Activated T-helper 17 cell treated with anti-CD3 and anti-CD28 coated beads, Interleukin-2, amount 50 U/mL, for 72 hours (primary cell): ENCODE results near the gene TRDN. TPM values are rescaled to one million over a fixed set of nuclear protein-coding genes. Genes with fewer than 3 reads are reported as not detected.
"Not testable (repeated sequence)": the region's sequence is repeated elsewhere in the genome, so short reads cannot be mapped to it uniquely, and the experiment has no call there.

ENCODE experiments used
- ATAC-seq: fragments of 150-1000 bp; cut with Tn5 transposase; replicated peaks from 2 replicates; pipeline ENCODE4 v1.10.0; 2021; ENCODE audit warnings: mild to moderate bottlenecking, moderate library complexity
- H3K27ac Mint-ChIP-seq: one replicate; pipeline ENCODE4 v1.8.0; 2022; ENCODE audit warnings: mixed read lengths
- H3K27me3 Mint-ChIP-seq: one replicate; pipeline ENCODE4 v1.8.0; 2022; ENCODE audit warnings: mixed read lengths
- H3K36me3 Mint-ChIP-seq: one replicate; pipeline ENCODE4 v1.8.0; 2022; ENCODE audit warnings: low read depth, mild to moderate bottlenecking, mixed read lengths
- H3K4me1 Mint-ChIP-seq: one replicate; pipeline ENCODE4 v1.8.0; 2022; ENCODE audit warnings: mixed read lengths
- H3K4me3 Mint-ChIP-seq: one replicate; pipeline ENCODE4 v1.8.0; 2022; ENCODE audit warnings: mild to moderate bottlenecking, mixed read lengths
- H3K9me3 Mint-ChIP-seq: one replicate; pipeline ENCODE4 v1.8.0; 2022; ENCODE audit warnings: mixed read lengths
- total RNA-seq, 2 donors: library from RNA; stranded (reverse); gene quantifications; one replicate each; pipeline ENCODE4 v1.2.3, GENCODE V29; 2022

Gene TRDN
- total RNA-seq, 2 donors from 2014 or later: not detected

GRCh38 chr6:123598011-123598410, 38.7 kb downstream of the TRDN start:
- Mint-ChIP-seq H3K27ac (no peak overlapping the region), H3K36me3 (no peaks in the 10 kb centered on the region), H3K9me3 (no peaks in the 10 kb centered on the region), H3K4me1 (no peaks in the 10 kb centered on the region), H3K27me3 (no peaks in the 10 kb centered on the region), H3K4me3 (no peak overlapping the region)
- ATAC-seq: no peak

DNA sequence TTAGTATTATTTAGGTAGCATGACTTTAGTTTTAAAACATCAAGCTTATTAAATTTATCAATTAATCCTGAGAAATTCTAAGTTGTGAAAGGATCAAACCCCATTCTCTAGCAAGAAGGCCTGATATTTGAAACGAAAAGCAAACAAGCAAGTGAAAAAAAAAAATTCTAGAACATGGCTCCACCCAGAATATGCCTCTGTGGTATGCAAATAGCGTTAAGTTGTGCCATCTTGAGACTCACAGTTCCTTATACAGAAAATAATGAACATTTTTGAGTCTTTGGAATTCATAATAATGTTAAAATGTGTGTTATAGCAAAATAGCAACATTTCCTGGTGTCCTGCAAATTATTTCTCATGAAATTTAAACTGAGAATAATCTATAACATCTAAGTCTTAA, 42.0 kb downstream of the TRDN start:
- no peak for ATAC-seq
- Mint-ChIP-seq H3K27me3 (no peaks in the 10 kb centered on the region), H3K36me3 (no peaks in the 10 kb centered on the region), H3K4me1 (no peaks in the 10 kb centered on the region), H3K4me3 (no peak overlapping the region), H3K27ac (no peak overlapping the region), H3K9me3 (no peaks in the 10 kb centered on the region)

DNA sequence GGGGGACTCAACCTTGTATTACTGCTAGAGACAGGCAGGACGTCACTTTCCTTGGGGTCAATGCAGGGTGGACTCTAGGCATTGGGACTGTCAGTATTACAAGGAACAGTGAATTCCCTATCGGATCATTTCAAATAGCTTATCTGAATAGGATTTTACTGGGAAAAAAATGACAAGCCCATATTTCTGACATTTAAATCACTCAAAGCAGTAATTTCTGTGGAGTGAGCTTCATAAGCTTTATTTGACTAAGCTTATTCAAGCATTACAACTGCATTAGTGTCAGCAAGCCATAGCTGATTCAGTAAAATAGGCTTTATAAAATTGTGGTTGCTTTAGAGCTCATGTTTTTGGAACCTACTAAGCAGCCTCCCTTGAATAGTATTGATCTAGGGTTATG, 44.3 kb downstream of the TRDN start:
- ATAC-seq: no peak
- Mint-ChIP-seq H3K4me3 (no peak overlapping the region), H3K36me3 (no peaks in the 10 kb centered on the region), H3K27me3 (no peaks in the 10 kb centered on the region), H3K4me1 (no peaks in the 10 kb centered on the region), H3K27ac (no peak overlapping the region), H3K9me3 (peaks cover 2% of the 10 kb centered on the region)

GRCh38 chr6:123589973-123590372, 46.8 kb downstream of the TRDN start:
- H3K4me3 Mint-ChIP-seq: no peak overlapping the region
- H3K9me3 Mint-ChIP-seq: peaks cover 3% of the 10 kb centered on the region
- ATAC-seq: no peak
- no peaks in the 10 kb centered on the region for H3K36me3 Mint-ChIP-seq
- no peaks in the 10 kb centered on the region for H3K27me3 Mint-ChIP-seq
- no peaks in the 10 kb centered on the region for H3K4me1 Mint-ChIP-seq
- no peak overlapping the region for H3K27ac Mint-ChIP-seq

DNA sequence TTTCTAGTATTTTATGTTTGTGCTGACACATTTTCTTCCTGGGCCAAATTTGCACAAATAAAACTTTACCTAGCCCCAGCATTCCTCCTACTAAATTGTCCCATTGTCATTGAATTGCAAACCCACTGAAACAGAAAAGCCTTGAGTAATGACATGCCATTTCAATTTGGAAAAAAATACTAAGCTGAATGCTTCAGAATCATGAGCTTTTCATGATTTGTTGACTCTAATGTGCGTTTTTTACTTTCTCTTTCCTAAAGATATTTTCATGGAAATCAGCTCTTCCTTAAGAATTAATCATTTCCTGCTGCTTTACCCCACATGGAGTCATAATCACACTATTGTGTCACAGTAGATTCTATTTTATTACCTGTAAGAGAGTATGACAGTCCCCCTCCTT, 47.4 kb downstream of the TRDN start:
- peaks cover 3% of the 10 kb centered on the region for H3K9me3 Mint-ChIP-seq
- ATAC-seq: no peak
- H3K27ac Mint-ChIP-seq: no peak overlapping the region
- H3K27me3 Mint-ChIP-seq: no peaks in the 10 kb centered on the region
- no peaks in the 10 kb centered on the region for H3K36me3 Mint-ChIP-seq
- H3K4me1 Mint-ChIP-seq: no peaks in the 10 kb centered on the region
- no peak overlapping the region for H3K4me3 Mint-ChIP-seq

DNA sequence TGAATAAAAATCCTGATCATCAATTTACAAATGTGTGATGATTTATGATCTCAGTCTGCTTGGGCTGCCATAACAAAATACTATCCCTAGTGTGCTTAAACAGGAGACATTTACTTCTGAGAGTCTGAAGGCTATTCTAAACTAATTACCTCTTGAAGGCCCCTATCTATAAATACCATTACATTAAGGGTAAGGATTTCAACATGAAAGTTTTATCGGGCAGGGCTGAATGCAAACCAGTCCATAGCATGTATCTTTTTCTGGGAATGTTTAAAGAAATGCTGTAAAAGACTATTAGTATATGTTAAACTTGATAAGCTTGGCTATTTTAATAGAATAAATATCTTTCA, 48.2 kb downstream of the TRDN start:
- H3K27ac Mint-ChIP-seq: no peak overlapping the region
- H3K4me1 Mint-ChIP-seq: no peaks in the 10 kb centered on the region
- no peaks in the 10 kb centered on the region for H3K36me3 Mint-ChIP-seq
- H3K4me3 Mint-ChIP-seq: no peak overlapping the region
- ATAC-seq: no peak
- H3K9me3 Mint-ChIP-seq: peaks cover 7% of the 10 kb centered on the region
- no peaks in the 10 kb centered on the region for H3K27me3 Mint-ChIP-seq

GRCh38 chr6:123587838-123588545, 48.8 kb downstream of the TRDN start:
- H3K27me3 Mint-ChIP-seq: no peaks in the 10 kb centered on the region
- H3K9me3 Mint-ChIP-seq: peaks cover 7% of the 10 kb centered on the region
- no peak for ATAC-seq
- no peak overlapping the region for H3K4me3 Mint-ChIP-seq
- no peaks in the 10 kb centered on the region for H3K4me1 Mint-ChIP-seq
- no peak overlapping the region for H3K27ac Mint-ChIP-seq
- no peaks in the 10 kb centered on the region for H3K36me3 Mint-ChIP-seq

- H3K27me3 Mint-ChIP-seq, H3K4me3 Mint-ChIP-seq, H3K27ac Mint-ChIP-seq, H3K9me3 Mint-ChIP-seq, ATAC-seq, H3K36me3 Mint-ChIP-seq, H3K4me1 Mint-ChIP-seq: not testable (repeated sequence)
Observed at GRCh38 chr6:123587407-123587806, 49.3 kb downstream of the TRDN start.

- no peaks in the 10 kb centered on the region for H3K4me1 Mint-ChIP-seq
- ATAC-seq: no peak
- peaks cover 17% of the 10 kb centered on the region for H3K9me3 Mint-ChIP-seq
Observed at GRCh38 chr6:123580331-123580730, 56.4 kb downstream of the TRDN start.

GRCh38 chr6:123575188-123575587, 61.6 kb downstream of the TRDN start:
- Mint-ChIP-seq H3K4me3 (no peak overlapping the region), H3K36me3 (no peaks in the 10 kb centered on the region), H3K27ac (no peak overlapping the region)

More at GRCh38 chr6:123580331-123580730, 56.4 kb downstream of the TRDN start:
- Mint-ChIP-seq H3K36me3 (no peaks in the 10 kb centered on the region), H3K4me3 (no peak overlapping the region), H3K27me3 (no peaks in the 10 kb centered on the region), H3K27ac (no peak overlapping the region)

DNA sequence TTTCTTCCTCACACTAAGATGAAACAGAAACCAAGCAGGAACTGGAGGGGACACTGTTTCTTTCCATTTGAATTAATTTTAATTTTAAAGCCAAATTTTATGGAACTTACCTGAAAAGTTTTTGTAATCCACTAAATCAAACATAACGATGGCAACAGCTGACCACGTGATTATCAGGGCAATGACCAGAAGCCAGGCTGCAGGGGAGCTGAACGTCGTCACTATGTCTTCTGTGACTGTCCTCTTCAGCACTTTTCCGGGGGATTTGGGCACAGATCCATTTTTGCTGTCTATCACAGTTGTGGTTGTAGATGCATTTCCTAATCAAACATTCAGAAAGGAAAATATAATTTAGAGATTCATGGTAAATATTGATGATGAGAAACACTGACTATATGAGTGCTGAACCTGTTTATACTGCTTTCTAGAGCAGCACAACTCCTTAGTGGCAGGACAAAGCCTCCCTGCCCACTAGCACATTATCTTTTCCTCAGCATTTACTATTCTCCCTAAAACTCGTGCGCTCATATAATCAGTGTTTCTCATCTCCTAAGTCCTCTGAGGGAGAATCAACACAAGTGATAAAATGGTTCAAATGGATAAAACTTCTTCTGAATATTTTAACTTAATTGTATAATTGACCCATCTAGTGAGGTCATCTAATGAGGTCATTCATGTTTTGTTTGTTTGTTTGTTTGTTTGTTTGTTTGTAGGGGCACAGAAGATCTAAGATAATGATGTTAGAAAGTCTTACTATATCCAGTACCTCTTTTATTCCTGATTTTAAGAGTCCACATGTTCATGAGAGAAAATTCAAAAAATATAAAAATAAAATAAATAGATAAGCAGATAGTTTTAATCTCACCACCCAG, 65.7 kb downstream of the TRDN start:
- no peaks in the 10 kb centered on the region for H3K36me3 Mint-ChIP-seq
- H3K9me3 Mint-ChIP-seq: peaks cover 5% of the 10 kb centered on the region
- H3K27me3 Mint-ChIP-seq: no peaks in the 10 kb centered on the region

More at GRCh38 chr6:123575188-123575587, 61.6 kb downstream of the TRDN start:
- no peak for ATAC-seq
- Mint-ChIP-seq H3K9me3 (peaks cover 9% of the 10 kb centered on the region), H3K27me3 (no peaks in the 10 kb centered on the region), H3K4me1 (no peaks in the 10 kb centered on the region)

GRCh38 chr6:123569575-123569974, 67.2 kb downstream of the TRDN start:
- Mint-ChIP-seq H3K27me3 (no peaks in the 10 kb centered on the region), H3K4me1 (no peaks in the 10 kb centered on the region), H3K27ac (no peak overlapping the region), H3K9me3 (peaks cover 10% of the 10 kb centered on the region), H3K36me3 (no peaks in the 10 kb centered on the region), H3K4me3 (no peak overlapping the region)
- ATAC-seq: no peak

More for the DNA sequence above, 65.7 kb downstream of the TRDN start:
- no peaks in the 10 kb centered on the region for H3K4me1 Mint-ChIP-seq
- H3K27ac Mint-ChIP-seq: no peak overlapping the region
- ATAC-seq: no peak
- H3K4me3 Mint-ChIP-seq: no peak overlapping the region

DNA sequence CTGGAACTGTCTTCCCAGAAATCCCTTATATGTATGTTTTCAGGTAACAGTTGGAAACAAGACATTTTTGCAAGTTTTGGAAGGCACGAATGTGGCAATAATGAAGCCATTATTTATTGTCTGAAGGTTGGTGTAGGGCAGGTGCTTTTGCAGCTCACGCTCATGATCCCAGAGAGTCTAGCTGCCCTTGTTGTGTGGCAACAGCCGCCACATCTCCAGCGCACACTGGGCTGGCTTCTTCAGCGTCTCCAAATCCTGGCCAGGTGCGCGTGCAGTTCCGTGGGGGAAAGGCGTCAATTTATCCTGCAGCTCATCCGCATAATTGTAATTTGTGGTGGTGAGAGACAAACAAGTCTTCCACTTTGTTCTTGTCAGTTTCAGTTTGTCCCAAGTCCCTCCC, 71.2 kb downstream of the TRDN start:
- peaks cover 7% of the 10 kb centered on the region for H3K9me3 Mint-ChIP-seq

GRCh38 chr6:123564361-123564760, 72.4 kb downstream of the TRDN start:
- H3K9me3 Mint-ChIP-seq: peaks cover 16% of the 10 kb centered on the region
- H3K4me3 Mint-ChIP-seq: no peak overlapping the region
- no peaks in the 10 kb centered on the region for H3K36me3 Mint-ChIP-seq
- no peaks in the 10 kb centered on the region for H3K4me1 Mint-ChIP-seq
- H3K27ac Mint-ChIP-seq: no peak overlapping the region
- H3K27me3 Mint-ChIP-seq: no peaks in the 10 kb centered on the region
- no peak for ATAC-seq

More for the DNA sequence above, 71.2 kb downstream of the TRDN start:
- no peaks in the 10 kb centered on the region for H3K4me1 Mint-ChIP-seq
- H3K4me3 Mint-ChIP-seq: no peak overlapping the region
- H3K27me3 Mint-ChIP-seq: no peaks in the 10 kb centered on the region
- H3K36me3 Mint-ChIP-seq: no peaks in the 10 kb centered on the region
- H3K27ac Mint-ChIP-seq: no peak overlapping the region
- ATAC-seq: no peak

GRCh38 chr6:123562677-123563076, 74.1 kb downstream of the TRDN start:
- no peaks in the 10 kb centered on the region for H3K4me1 Mint-ChIP-seq
- no peak overlapping the region for H3K4me3 Mint-ChIP-seq
- no peaks in the 10 kb centered on the region for H3K36me3 Mint-ChIP-seq
- ATAC-seq: no peak
- H3K27ac Mint-ChIP-seq: no peak overlapping the region
- H3K9me3 Mint-ChIP-seq: peaks cover 22% of the 10 kb centered on the region
- H3K27me3 Mint-ChIP-seq: no peaks in the 10 kb centered on the region
